Measurements from ENCODE around the gene PRKG1.

PRKG1 gene

GRCh38 chr10:52106011-52106410 lies 1031.7 kb downstream of the PRKG1 start:
- no peak for DNase-seq

- no peak for DNase-seq
These were observed 1032.6 kb downstream of the PRKG1 start for GRCh38 chr10:52106899-52107298.

GRCh38 chr10:52108236-52108635 lies 1033.9 kb downstream of the PRKG1 start:
- DNase-seq: no peak

GRCh38 chr10:52110576-52110975 lies 1036.3 kb downstream of the PRKG1 start:
- no peak for DNase-seq

- no peak for DNase-seq
These were observed 1037.0 kb downstream of the PRKG1 start for GRCh38 chr10:52111101-52111891.

- DNase-seq: no peak
These were observed 1041.5 kb downstream of the PRKG1 start for GRCh38 chr10:52115823-52116222.

GRCh38 chr10:52119507-52119906 lies 1045.2 kb downstream of the PRKG1 start:
- DNase-seq: no peak

- no peak for DNase-seq
These were observed 1047.4 kb downstream of the PRKG1 start for GRCh38 chr10:52121688-52122087.

- DNase-seq: no peak
These were observed 1053.9 kb downstream of the PRKG1 start for GRCh38 chr10:52128056-52128683.

GRCh38 chr10:52129410-52130178 lies 1055.3 kb downstream of the PRKG1 start:
- no peak for DNase-seq

- DNase-seq: no peak
These were observed 1060.8 kb downstream of the PRKG1 start for GRCh38 chr10:52135101-52135500.

GRCh38 chr10:52136921-52137320 lies 1062.6 kb downstream of the PRKG1 start:
- DNase-seq: no peak

GRCh38 chr10:52143338-52143737 lies 1069.1 kb downstream of the PRKG1 start:
- DNase-seq: no peak

- no peak for DNase-seq
These were observed 1071.3 kb downstream of the PRKG1 start for GRCh38 chr10:52145636-52146035.

GRCh38 chr10:52146766-52147165 lies 1072.5 kb downstream of the PRKG1 start:
- no peak for DNase-seq

GRCh38 chr10:52170776-52171175 lies 1096.5 kb downstream of the PRKG1 start:
- no peak for DNase-seq

GRCh38 chr10:52172581-52172980 lies 1098.3 kb downstream of the PRKG1 start:
- DNase-seq: peak; percentile 15

- no peak for DNase-seq
These were observed 1111.0 kb downstream of the PRKG1 start for GRCh38 chr10:52185256-52185655.

GRCh38 chr10:52187521-52188258 lies 1113.4 kb downstream of the PRKG1 start:
- no peak for DNase-seq

- DNase-seq: no peak
These were observed 1116.8 kb downstream of the PRKG1 start for GRCh38 chr10:52191049-52191448.

- DNase-seq: peak; percentile 65
These were observed 1119.9 kb downstream of the PRKG1 start for GRCh38 chr10:52194191-52194590.

- DNase-seq: no peak
These were observed 1120.4 kb downstream of the PRKG1 start for GRCh38 chr10:52194716-52195115.

- DNase-seq: no peak
These were observed 1122.8 kb downstream of the PRKG1 start for GRCh38 chr10:52197098-52197497.

Measured in hematopoietic multipotent progenitor cell treated with erythropoietin and hydrocortisone succinate and interleukin-3 and kit ligand, for 4 days (in vitro differentiated cells).